Measurements from ENCODE around the gene RFK. TPM values are rescaled to one million over a fixed set of nuclear protein-coding genes. Genes with fewer than 3 reads are reported as not detected.
A peak's percentile ranks its signal among the peaks of the same experiment; 100 is the strongest.
"Not testable (repeated sequence)": the region's sequence is repeated elsewhere in the genome, so short reads cannot be mapped to it uniquely, and the experiment has no call there.

The RFK gene
- total and polyA plus RNA-seq, 2 donors, result 16.2 to 17.0 TPM

- WGBS, result 93% methylated on average over 3 of the region's 3 CpGs
Observed at GRCh38 chr9:76370396-76371023, 23.7 kb downstream of the RFK start.

GRCh38 chr9:76369583-76369982 lies 24.6 kb downstream of the RFK start:
- H3K27me3 ChIP-seq (ENCODE audit: control insufficient read depth in 2 of 2, insufficient read depth in 1 of 2, low read length in 1 of 2), result no peaks in the 10 kb centered on the region
- peak in 1 of 9 donors; percentile 42 for DNase-seq (ENCODE audit: low read depth in 6 of 9, low spot score in 9 of 9)
- 28% methylated on average over 4 of the region's 4 CpGs for WGBS
- no peaks in the 10 kb centered on the region for H3K36me3 ChIP-seq (ENCODE audit: control insufficient read depth in 2 of 2, insufficient read depth in 2 of 2, low read length in 1 of 2)
- peaks cover 0 to 5% of the 10 kb centered on the region in 2 donors for H3K4me1 ChIP-seq (ENCODE audit: control insufficient read depth in 2 of 2, insufficient read depth in 2 of 2, low read length in 2 of 2)
- no peak overlapping the region for H3K27ac ChIP-seq (ENCODE audit: low read depth in 1 of 2, low read length in 1 of 2)
- no peaks in the 10 kb centered on the region for H3K9me3 ChIP-seq (ENCODE audit: control insufficient read depth in 2 of 2, insufficient read depth in 1 of 2, low read length in 1 of 2)
- no peak overlapping the region for H3K4me3 ChIP-seq (ENCODE audit: low read length in 2 of 2)

More at GRCh38 chr9:76370396-76371023, 23.7 kb downstream of the RFK start:
- DNase-seq (ENCODE audit: low read depth in 6 of 9, low spot score in 9 of 9), result no peak
- Histone ChIP-seq H3K36me3 (ENCODE audit: control insufficient read depth in 2 of 2, insufficient read depth in 2 of 2, low read length in 1 of 2) (no peaks in the 10 kb centered on the region), H3K27me3 (ENCODE audit: control insufficient read depth in 2 of 2, insufficient read depth in 1 of 2, low read length in 1 of 2) (no peaks in the 10 kb centered on the region), H3K4me3 (ENCODE audit: low read length in 2 of 2) (no peak overlapping the region), H3K27ac (ENCODE audit: low read depth in 1 of 2, low read length in 1 of 2) (no peak overlapping the region), H3K4me1 (ENCODE audit: control insufficient read depth in 2 of 2, insufficient read depth in 2 of 2, low read length in 2 of 2) (peaks cover 0 to 5% of the 10 kb centered on the region in 2 donors), H3K9me3 (ENCODE audit: control insufficient read depth in 2 of 2, insufficient read depth in 1 of 2, low read length in 1 of 2) (no peaks in the 10 kb centered on the region)

DNA sequence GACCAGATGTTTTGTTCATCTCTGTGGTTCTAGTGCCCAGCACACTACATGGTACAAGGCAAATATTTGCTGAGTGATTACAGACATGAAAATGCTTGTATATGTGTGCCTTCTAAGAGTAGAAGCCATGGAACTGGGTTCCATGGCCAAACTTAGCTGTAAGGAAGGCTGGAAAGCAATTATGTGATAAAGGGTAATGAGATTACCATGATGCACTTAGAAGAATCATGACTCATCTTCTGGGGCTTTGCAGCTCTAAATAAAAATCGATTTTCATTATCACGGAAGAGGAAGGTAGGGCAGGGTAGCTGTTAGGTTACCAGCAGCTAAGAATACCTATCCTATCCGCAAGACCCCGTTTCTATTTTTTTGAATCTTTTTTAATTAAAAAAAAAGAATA lies 28.0 kb downstream of the RFK start:
- Histone ChIP-seq H3K27ac (ENCODE audit: low read depth in 1 of 2, low read length in 1 of 2) (no peak overlapping the region), H3K36me3 (ENCODE audit: control insufficient read depth in 2 of 2, insufficient read depth in 2 of 2, low read length in 1 of 2) (no peaks in the 10 kb centered on the region), H3K4me3 (ENCODE audit: low read length in 2 of 2) (no peak overlapping the region), H3K27me3 (ENCODE audit: control insufficient read depth in 2 of 2, insufficient read depth in 1 of 2, low read length in 1 of 2) (no peaks in the 10 kb centered on the region), H3K4me1 (ENCODE audit: control insufficient read depth in 2 of 2, insufficient read depth in 2 of 2, low read length in 2 of 2) (peaks cover 0 to 5% of the 10 kb centered on the region in 2 donors), H3K9me3 (ENCODE audit: control insufficient read depth in 2 of 2, insufficient read depth in 1 of 2, low read length in 1 of 2) (no peaks in the 10 kb centered on the region)
- no peak for DNase-seq (ENCODE audit: low read depth in 6 of 9, low spot score in 9 of 9)
- WGBS, result 97% methylated on average over 4 of the region's 4 CpGs

DNA sequence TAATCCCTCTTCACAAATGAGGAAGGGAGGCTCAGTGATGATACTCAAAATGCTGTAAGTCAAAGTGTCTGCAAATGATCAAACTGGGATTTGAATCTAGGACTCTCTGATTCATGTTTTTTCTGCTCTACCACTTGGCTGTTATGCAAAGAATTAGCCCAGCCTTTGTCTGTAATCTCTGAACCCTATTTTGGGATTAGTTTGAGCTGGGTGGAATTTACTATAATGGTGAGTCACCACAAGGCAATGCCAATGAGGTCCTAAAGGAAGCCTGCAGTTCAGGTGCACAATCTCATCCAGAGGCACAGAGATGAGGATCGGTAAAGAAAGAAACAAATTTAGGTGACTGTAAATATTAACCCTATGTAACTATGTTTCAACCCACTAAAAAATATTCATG lies 29.2 kb downstream of the RFK start:
- WGBS, result 96% methylated on average over 1 of the region's 1 CpG
- H3K27me3 ChIP-seq (ENCODE audit: control insufficient read depth in 2 of 2, insufficient read depth in 1 of 2, low read length in 1 of 2), result no peaks in the 10 kb centered on the region
- H3K36me3 ChIP-seq (ENCODE audit: control insufficient read depth in 2 of 2, insufficient read depth in 2 of 2, low read length in 1 of 2), result no peaks in the 10 kb centered on the region
- peaks cover 0 to 5% of the 10 kb centered on the region in 2 donors for H3K4me1 ChIP-seq (ENCODE audit: control insufficient read depth in 2 of 2, insufficient read depth in 2 of 2, low read length in 2 of 2)
- no peak overlapping the region for H3K4me3 ChIP-seq (ENCODE audit: low read length in 2 of 2)
- no peak for DNase-seq (ENCODE audit: low read depth in 6 of 9, low spot score in 9 of 9)
- H3K9me3 ChIP-seq (ENCODE audit: control insufficient read depth in 2 of 2, insufficient read depth in 1 of 2, low read length in 1 of 2), result no peaks in the 10 kb centered on the region
- no peak overlapping the region for H3K27ac ChIP-seq (ENCODE audit: low read depth in 1 of 2, low read length in 1 of 2)

GRCh38 chr9:76363032-76363395 lies 31.2 kb downstream of the RFK start:
- H3K27ac ChIP-seq (ENCODE audit: low read depth in 1 of 2, low read length in 1 of 2), result no peak overlapping the region
- no peaks in the 10 kb centered on the region for H3K36me3 ChIP-seq (ENCODE audit: control insufficient read depth in 2 of 2, insufficient read depth in 2 of 2, low read length in 1 of 2)
- no peaks in the 10 kb centered on the region for H3K27me3 ChIP-seq (ENCODE audit: control insufficient read depth in 2 of 2, insufficient read depth in 1 of 2, low read length in 1 of 2)
- H3K9me3 ChIP-seq (ENCODE audit: control insufficient read depth in 2 of 2, insufficient read depth in 1 of 2, low read length in 1 of 2), result no peaks in the 10 kb centered on the region
- over 99% methylated on average over 3 of the region's 3 CpGs for WGBS
- no peak overlapping the region for H3K4me3 ChIP-seq (ENCODE audit: low read length in 2 of 2)
- no peak for DNase-seq (ENCODE audit: low read depth in 6 of 9, low spot score in 9 of 9)
- H3K4me1 ChIP-seq (ENCODE audit: control insufficient read depth in 2 of 2, insufficient read depth in 2 of 2, low read length in 2 of 2), result no peaks in the 10 kb centered on the region

DNA sequence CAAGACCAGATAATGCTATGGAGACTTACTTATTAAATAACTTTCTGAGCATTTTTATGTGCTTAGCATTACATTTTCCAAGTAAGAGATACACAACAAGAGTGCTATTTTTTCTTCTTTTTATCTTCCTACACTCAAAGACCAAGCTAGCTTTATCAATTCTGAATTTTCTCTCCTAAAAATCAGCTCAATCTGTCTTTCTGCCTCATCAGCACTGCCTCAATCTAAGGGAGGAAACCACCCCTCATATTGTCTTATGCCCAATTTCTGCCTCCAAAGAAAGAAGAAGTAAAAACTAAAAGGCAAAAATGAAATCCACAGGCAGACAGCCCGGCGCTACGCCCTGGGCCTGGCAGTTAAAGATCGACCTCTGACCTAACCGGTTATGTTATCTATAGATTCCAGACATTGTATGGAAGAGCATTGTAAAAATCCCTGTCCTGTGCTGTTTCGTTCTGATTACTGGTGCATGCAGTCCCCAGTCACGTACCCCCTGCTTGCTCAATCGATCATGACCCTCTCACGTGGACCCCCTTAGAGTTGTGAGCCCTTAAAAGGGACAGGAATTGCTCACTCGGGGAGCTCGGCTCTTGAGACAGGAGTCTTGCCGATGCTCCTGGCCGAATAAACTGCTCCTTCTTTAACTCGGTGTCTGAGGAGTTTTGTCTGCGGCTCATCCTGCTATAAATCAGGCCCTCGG lies 31.7 kb downstream of the RFK start:
- WGBS, result 83% methylated on average over 16 of the region's 16 CpGs
- H3K9me3 ChIP-seq (ENCODE audit: control insufficient read depth in 2 of 2, insufficient read depth in 1 of 2, low read length in 1 of 2); DNase-seq (ENCODE audit: low read depth in 6 of 9, low spot score in 9 of 9): not testable (repeated sequence)

GRCh38 chr9:76359766-76360165 lies 34.5 kb downstream of the RFK start:
- H3K4me1 ChIP-seq (ENCODE audit: control insufficient read depth in 2 of 2, insufficient read depth in 2 of 2, low read length in 2 of 2), result no peaks in the 10 kb centered on the region
- no peak for DNase-seq (ENCODE audit: low read depth in 6 of 9, low spot score in 9 of 9)
- no peaks in the 10 kb centered on the region for H3K27me3 ChIP-seq (ENCODE audit: control insufficient read depth in 2 of 2, insufficient read depth in 1 of 2, low read length in 1 of 2)
- H3K4me3 ChIP-seq (ENCODE audit: low read length in 2 of 2), result no peak overlapping the region
- no peaks in the 10 kb centered on the region for H3K36me3 ChIP-seq (ENCODE audit: control insufficient read depth in 2 of 2, insufficient read depth in 2 of 2, low read length in 1 of 2)
- no peak overlapping the region for H3K27ac ChIP-seq (ENCODE audit: low read depth in 1 of 2, low read length in 1 of 2)
- 95% methylated on average over 2 of the region's 2 CpGs for WGBS
- no peaks in the 10 kb centered on the region for H3K9me3 ChIP-seq (ENCODE audit: control insufficient read depth in 2 of 2, insufficient read depth in 1 of 2, low read length in 1 of 2)

More for the DNA sequence above, 31.7 kb downstream of the RFK start:
- H3K4me1 ChIP-seq (ENCODE audit: control insufficient read depth in 2 of 2, insufficient read depth in 2 of 2, low read length in 2 of 2); H3K27me3 ChIP-seq (ENCODE audit: control insufficient read depth in 2 of 2, insufficient read depth in 1 of 2, low read length in 1 of 2); H3K4me3 ChIP-seq (ENCODE audit: low read length in 2 of 2); H3K36me3 ChIP-seq (ENCODE audit: control insufficient read depth in 2 of 2, insufficient read depth in 2 of 2, low read length in 1 of 2); H3K27ac ChIP-seq (ENCODE audit: low read depth in 1 of 2, low read length in 1 of 2): not testable (repeated sequence)

- 96% methylated on average over 4 of the region's 4 CpGs for WGBS
- no peak overlapping the region for H3K27ac ChIP-seq (ENCODE audit: low read depth in 1 of 2, low read length in 1 of 2)
- no peaks in the 10 kb centered on the region for H3K36me3 ChIP-seq (ENCODE audit: control insufficient read depth in 2 of 2, insufficient read depth in 2 of 2, low read length in 1 of 2)
- no peaks in the 10 kb centered on the region for H3K4me1 ChIP-seq (ENCODE audit: control insufficient read depth in 2 of 2, insufficient read depth in 2 of 2, low read length in 2 of 2)
- no peak for DNase-seq (ENCODE audit: low read depth in 6 of 9, low spot score in 9 of 9)
- no peaks in the 10 kb centered on the region for H3K27me3 ChIP-seq (ENCODE audit: control insufficient read depth in 2 of 2, insufficient read depth in 1 of 2, low read length in 1 of 2)
- H3K4me3 ChIP-seq (ENCODE audit: low read length in 2 of 2), result no peak overlapping the region
- no peaks in the 10 kb centered on the region for H3K9me3 ChIP-seq (ENCODE audit: control insufficient read depth in 2 of 2, insufficient read depth in 1 of 2, low read length in 1 of 2)
Observed at GRCh38 chr9:76359365-76359764, 34.9 kb downstream of the RFK start.

DNA sequence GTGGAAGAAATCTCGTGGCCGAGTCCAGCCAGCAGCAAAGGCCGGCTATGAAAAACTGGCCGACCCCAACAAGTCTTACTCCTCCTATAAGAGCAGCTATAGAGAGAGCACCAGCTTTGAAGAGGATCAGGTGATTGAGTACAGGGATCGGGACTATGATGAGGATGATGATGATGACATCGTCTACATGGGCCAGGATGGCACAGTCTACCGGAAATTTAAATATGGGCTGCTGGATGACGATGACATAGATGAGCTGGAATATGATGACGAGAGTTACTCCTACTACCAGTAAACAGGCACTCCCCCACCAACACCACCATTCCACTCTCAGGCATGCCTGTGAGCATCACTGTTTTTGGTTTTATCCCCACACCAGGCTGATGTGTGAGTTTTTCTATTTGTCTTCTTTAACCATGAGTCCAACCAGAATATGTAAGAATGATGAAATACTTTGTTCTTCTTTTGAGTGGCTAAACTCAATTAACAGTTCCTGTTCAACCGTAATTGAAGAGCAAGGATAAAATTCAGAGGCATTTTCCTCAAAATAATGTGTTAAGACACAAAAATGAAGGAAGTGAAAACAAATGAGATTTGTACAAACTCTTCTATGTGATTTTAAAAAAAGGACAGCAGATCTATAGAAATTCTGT lies 35.5 kb downstream of the RFK start:
- no peak for DNase-seq (ENCODE audit: low read depth in 6 of 9, low spot score in 9 of 9)
- Histone ChIP-seq H3K4me3 (ENCODE audit: low read length in 2 of 2) (no peak overlapping the region), H3K36me3 (ENCODE audit: control insufficient read depth in 2 of 2, insufficient read depth in 2 of 2, low read length in 1 of 2) (no peaks in the 10 kb centered on the region), H3K9me3 (ENCODE audit: control insufficient read depth in 2 of 2, insufficient read depth in 1 of 2, low read length in 1 of 2) (no peaks in the 10 kb centered on the region), H3K27ac (ENCODE audit: low read depth in 1 of 2, low read length in 1 of 2) (no peak overlapping the region), H3K27me3 (ENCODE audit: control insufficient read depth in 2 of 2, insufficient read depth in 1 of 2, low read length in 1 of 2) (no peaks in the 10 kb centered on the region), H3K4me1 (ENCODE audit: control insufficient read depth in 2 of 2, insufficient read depth in 2 of 2, low read length in 2 of 2) (no peaks in the 10 kb centered on the region)
- WGBS, result 98% methylated on average over 10 of the region's 10 CpGs
